Liver (tissue), 2 donors: Measurements from ENCODE around the gene CLDN10.

Source experiments
- SP1 ChIP-seq: IDR thresholded peaks from 2 replicates; pipeline ENCODE4 v1.6.1; 2018; ENCODE audit warnings: antibody characterized with exemption, mild to moderate bottlenecking
- YY1 ChIP-seq: IDR thresholded peaks from 2 replicates; pipeline ENCODE4 v1.6.1; 2016; ENCODE audit warnings: antibody characterized with exemption, mild to moderate bottlenecking
- donor health status: healthy.

DNA sequence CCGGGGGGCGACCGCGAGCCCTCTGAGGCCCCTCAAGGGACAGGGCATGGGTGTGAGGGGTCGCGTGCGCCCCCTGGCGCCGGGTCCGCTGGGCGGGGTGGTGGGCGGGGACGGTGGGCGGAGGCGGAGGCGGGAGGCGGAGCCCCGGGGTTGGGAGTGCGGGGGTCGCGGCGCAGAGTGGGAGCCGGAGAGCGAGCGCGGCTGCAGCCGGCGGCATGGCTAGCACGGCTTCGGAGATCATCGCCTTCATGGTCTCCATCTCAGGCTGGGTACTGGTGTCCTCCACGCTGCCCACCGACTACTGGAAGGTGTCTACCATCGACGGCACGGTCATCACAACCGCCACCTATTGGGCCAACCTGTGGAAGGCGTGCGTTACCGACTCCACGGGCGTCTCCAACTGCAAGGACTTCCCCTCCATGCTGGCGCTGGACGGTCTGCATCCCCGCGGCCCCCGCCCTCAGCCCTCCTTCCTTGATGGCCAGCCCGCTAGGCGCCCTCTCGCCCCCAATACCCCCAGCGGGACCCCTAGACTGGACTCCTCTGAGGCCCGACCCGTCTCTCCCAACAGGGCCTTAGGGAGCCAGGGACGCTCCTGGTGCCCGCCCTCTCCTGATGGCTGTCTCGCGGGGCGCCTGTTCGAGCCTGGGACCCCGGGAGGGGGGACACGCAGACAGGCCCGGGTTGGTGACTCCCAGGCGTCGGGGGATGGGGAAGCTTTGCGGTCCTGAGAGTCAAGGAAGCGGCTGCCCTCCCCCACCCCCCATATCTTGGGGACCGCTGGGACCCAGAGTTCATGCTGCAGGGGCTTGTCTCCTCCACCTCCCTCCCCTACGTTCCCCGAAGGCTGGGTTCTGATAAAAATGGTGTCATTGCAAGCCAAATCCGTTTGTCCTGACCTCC lies at the start of gene CLDN10:
- TF ChIP-seq SP1 (no peak), YY1 (no peak)
